Endothelial cell of umbilical vein (primary cell): ENCODE measurements around the gene HDAC10.

Experiments used
- MYC ChIP-seq: IDR thresholded peaks from one replicate; pipeline ENCODE4 v1.6.1; 2011; ENCODE audit warnings: mild to moderate bottlenecking, low read depth, low read length
- POLR2A ChIP-seq: IDR thresholded peaks from 2 replicates; pipeline ENCODE4 v1.6.1; 2012; ENCODE audit warnings: low read depth, mild to moderate bottlenecking, control low read depth, low read length
- POLR2AphosphoS5 ChIP-seq: IDR thresholded peaks from 2 replicates; pipeline ENCODE4 v1.6.1; 2012; ENCODE audit warnings: low read depth, mild to moderate bottlenecking, control low read depth, low read length, moderate library complexity; ENCODE audit not compliant: insufficient read depth
- TF ChIP-seq, protein P1 (sequence below), 2 donors: IDR thresholded peaks; 1 replicate in 1 of 2; 2 replicates in 1 of 2; pipeline ENCODE4 v1.5.1; 2011; ENCODE audit warnings: low read length in 2 of 2, mild to moderate bottlenecking in 2 of 2, moderate library complexity in 2 of 2, control low read depth in 1 of 2, inconsistent platforms in 1 of 2, low read depth in 1 of 2; ENCODE audit not compliant: insufficient read depth in 1 of 2; ENCODE audit errors: extremely low read depth in 1 of 2
- TF ChIP-seq, protein P2 (sequence below): IDR thresholded peaks from 2 replicates; pipeline ENCODE4 v1.6.1; 2011; ENCODE audit not compliant: insufficient read depth, insufficient read length

DNA sequence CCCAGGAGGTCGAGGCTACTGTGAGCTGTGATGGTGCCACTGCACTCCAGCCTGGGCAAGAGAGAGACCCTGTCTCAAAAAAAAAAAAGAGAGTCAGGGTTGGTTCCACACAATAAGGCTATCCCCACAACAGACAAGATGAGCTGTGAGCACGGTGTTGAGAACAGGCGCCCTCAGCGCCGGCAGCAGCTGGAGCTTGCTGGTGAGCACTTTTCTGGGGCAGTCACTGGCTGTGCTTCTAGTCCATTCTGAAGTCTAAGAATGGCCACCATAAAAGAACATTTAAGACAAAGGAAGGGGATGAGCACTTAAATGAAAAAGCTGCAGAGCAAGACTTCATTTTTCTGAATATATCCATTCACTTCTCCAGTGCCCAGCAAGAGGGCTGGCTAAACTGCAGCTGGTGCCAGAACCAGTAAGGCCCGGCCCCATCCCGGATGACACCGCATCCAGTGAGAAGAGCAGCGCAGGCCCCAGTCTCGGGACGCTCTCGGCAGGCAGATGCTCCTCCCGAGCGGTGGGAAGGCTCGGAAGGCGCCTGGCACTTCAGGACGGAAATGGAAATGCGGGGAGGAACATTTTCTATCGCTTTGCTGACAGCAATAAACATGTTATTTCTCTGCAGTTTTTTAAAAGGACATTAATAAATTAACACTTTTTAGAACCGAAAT, 18.4 kb downstream of the HDAC10 start:
- TF ChIP-seq, protein P1, sequence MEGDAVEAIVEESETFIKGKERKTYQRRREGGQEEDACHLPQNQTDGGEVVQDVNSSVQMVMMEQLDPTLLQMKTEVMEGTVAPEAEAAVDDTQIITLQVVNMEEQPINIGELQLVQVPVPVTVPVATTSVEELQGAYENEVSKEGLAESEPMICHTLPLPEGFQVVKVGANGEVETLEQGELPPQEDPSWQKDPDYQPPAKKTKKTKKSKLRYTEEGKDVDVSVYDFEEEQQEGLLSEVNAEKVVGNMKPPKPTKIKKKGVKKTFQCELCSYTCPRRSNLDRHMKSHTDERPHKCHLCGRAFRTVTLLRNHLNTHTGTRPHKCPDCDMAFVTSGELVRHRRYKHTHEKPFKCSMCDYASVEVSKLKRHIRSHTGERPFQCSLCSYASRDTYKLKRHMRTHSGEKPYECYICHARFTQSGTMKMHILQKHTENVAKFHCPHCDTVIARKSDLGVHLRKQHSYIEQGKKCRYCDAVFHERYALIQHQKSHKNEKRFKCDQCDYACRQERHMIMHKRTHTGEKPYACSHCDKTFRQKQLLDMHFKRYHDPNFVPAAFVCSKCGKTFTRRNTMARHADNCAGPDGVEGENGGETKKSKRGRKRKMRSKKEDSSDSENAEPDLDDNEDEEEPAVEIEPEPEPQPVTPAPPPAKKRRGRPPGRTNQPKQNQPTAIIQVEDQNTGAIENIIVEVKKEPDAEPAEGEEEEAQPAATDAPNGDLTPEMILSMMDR (IDR thresholded peaks at IDR 0.05; ENCODE audit: extremely low read depth in 1 of 2, insufficient read depth in 1 of 2, low read depth in 1 of 2, low read length in 2 of 2): no peak
- TF ChIP-seq MYC: no peak
- TF ChIP-seq POLR2AphosphoS5: no peak
- no peak for TF ChIP-seq POLR2A
- TF ChIP-seq, protein P2, sequence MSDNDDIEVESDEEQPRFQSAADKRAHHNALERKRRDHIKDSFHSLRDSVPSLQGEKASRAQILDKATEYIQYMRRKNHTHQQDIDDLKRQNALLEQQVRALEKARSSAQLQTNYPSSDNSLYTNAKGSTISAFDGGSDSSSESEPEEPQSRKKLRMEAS: no peak
